HG02610 (cell line): ENCODE results near the gene MINDY4.

ENCODE experiments used
- ATAC-seq: cut with Tn5 transposase; IDR thresholded peaks from one replicate; pipeline ENCODE4 v1.9.1; 2021; ENCODE audit warnings: mild to moderate bottlenecking, moderate library complexity; ENCODE audit not compliant: unreplicated experiment

Gene MINDY4

GRCh38 chr7:30898411-30898810 is 127.2 kb downstream of the MINDY4 start:
- ATAC-seq = no peak

- ATAC-seq = no peak
These were observed 127.8 kb downstream of the MINDY4 start for GRCh38 chr7:30899066-30899465.

GRCh38 chr7:30899630-30900029 is 128.4 kb downstream of the MINDY4 start:
- no peak for ATAC-seq

DNA sequence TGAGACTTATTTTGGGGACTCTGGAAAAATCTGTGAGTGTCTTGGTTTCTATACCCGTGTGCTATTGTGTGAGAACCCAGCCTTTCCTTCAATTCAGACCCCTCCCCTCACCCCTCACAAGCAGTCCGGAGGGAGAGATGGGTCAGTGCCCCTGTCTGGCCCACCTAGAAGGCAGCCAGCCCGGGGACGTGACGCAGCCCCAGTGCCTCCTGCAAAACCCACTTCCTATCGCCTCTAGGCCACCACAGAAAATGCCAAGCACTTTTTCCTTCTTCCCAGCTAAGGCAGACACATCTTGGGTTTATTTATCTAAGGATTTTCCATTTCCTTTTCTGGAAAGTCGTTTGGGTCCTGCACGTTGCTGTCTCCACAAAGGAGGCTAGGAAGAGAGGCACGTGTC is 128.8 kb downstream of the MINDY4 start:
- no peak for ATAC-seq

DNA sequence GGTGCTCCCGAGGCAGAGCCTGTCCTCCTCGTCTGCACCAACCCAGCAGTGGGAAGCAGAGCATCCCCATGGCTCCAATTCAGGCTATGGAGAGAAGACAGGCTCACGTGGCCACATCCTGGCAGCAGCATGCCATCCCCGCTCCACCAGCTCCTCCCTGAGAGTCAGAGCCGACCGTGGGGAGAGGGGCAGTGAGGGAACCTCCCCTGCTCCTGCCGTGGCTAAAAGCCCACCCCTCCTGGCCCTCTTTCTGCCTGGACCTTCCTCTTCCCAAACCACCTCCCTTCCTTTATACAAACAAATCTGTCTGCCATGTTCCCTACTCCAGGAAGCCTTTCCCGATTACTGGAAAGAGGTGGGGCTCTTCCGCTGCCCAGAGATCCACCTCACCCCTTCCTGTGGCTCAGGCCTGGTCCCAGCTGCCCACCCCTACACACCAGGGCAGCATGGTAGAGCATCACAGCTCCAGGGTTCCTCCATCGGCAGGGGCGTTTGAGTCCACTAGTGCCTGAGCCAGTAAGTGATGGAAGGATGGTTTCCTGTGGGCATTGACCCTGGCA is 129.7 kb downstream of the MINDY4 start:
- no peak for ATAC-seq

GRCh38 chr7:30901856-30902255 is 130.6 kb downstream of the MINDY4 start:
- no peak for ATAC-seq

- ATAC-seq = no peak
These were observed 131.2 kb downstream of the MINDY4 start for GRCh38 chr7:30902466-30902865.

DNA sequence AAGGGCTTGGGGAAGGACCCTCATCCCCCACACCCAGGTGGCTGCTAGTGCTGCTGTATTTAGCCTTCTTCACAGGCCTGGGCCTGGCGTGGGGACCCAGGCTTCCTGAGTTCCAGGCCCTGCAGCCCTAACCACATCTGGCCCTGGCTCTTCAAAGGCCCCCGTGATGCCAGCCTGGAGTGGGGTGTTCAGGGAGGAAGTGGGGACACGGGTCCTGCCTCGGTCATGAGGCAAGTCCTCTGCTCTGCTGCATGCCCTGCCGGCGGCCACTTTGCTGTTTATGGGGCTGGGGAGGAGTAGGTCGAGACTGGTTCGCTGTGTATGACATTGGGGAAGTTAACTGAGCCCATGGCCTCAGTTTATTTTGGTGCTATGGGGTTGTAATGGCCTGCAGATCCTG is 131.9 kb downstream of the MINDY4 start:
- ATAC-seq = no peak

DNA sequence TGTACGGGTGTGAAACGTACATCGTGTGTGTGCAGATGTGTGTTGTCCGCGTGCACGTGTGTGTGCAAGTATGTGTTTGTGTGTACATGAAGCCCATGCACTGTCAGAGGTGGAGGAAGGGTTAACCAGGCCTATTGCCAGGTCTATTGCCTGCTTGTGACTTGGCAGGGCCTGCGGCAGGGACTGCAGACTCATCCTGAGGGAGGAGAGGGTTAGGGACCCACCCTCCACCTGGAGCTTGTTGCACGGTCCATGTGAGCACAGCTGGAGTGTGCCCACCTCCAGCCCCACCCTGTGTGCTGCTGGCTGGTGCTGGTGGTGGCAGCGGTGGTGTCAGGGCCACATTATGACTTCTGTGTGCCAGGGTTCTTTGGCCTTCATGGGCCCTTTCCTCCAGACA is 133.3 kb downstream of the MINDY4 start:
- ATAC-seq = no peak

DNA sequence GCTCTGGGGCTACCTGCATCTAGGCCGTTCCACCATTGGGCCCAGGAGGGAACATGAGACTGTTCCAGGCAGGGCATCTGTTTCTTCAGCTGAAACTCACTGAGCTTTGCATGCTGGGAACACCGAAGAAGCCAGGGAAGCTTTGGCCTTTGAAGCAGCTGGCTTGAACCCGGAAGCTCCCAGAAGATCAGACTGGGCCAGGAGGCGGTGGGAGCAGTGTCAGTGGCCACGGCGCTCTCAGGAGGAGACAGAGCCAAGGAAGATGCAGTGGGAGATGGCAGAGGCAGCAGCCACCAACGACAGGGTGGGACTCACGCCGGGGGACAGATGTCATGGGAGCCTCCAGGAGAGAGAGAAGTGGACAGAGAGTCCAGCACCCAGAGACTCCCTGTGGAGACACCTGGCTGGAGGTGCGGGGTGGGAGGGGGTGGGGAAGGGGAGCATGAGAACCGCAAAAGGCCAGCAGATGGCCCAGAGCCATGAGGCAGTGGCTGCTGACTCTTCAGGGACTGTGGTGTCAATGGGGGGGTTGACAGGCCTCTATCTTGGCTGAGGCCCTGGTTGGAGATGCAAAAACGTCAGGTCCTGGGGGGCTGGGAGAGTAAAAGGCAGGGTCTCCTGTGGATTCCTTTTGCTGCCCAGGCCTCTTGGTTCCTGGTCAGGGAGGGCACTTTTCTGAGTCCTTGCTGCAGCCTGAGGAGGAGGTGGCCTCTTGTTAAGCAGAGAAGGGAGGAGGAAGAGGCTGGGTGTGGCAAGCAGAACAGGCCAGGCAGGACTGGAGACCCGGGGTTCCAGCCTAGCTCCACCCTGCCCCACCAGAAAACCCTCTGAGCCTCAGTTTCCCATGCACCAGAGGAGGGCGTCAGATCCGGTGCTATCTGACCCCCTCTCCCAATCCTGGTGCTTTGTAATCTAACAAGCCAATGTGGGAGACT is 134.1 kb downstream of the MINDY4 start:
- no peak for ATAC-seq

DNA sequence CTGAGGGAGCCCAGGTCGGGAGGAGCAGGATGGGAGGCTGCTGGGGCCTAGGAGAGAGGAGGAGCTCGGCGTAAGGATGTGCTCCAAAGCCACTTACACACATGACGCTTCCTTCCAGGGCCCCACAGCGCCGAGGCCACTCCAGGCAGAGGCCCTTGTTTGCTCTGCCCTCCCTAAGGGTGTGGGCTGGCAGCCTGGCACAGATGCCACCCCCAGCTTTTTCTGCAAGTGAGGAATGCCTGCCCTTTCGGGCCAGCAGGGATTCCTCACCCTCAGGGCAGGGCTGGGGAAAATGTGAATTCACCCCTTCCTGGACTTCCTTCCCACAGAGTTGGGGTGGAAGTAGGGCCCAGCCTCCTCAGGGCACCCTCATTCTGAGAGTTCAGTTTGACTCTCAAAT is 134.8 kb downstream of the MINDY4 start:
- ATAC-seq = no peak

- ATAC-seq = no peak
These were observed 135.5 kb downstream of the MINDY4 start for GRCh38 chr7:30906515-30907240.

- no peak for ATAC-seq
These were observed 136.5 kb downstream of the MINDY4 start for GRCh38 chr7:30907527-30908267.

- no peak for ATAC-seq
These were observed 137.5 kb downstream of the MINDY4 start for GRCh38 chr7:30908681-30909080.

DNA sequence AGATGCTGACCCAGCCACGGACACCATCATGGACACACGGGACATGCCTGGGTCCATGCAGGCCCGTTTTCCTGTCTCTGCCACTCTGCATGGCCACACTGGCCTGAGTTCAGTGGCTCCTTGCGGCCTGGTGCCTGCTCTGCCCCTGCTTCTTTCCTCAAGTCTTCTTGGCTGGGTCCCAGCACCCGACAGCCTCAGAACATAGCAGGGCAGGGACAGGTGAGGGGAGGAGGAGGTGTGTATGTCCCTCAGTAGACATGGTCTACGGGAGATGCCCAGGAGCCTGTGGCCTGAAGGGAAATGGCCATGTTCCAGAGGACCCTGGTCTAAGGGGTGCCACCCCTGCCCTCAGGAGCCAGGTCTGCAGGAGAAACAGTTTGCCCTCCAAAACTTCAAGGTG is 138.2 kb downstream of the MINDY4 start:
- no peak for ATAC-seq

DNA sequence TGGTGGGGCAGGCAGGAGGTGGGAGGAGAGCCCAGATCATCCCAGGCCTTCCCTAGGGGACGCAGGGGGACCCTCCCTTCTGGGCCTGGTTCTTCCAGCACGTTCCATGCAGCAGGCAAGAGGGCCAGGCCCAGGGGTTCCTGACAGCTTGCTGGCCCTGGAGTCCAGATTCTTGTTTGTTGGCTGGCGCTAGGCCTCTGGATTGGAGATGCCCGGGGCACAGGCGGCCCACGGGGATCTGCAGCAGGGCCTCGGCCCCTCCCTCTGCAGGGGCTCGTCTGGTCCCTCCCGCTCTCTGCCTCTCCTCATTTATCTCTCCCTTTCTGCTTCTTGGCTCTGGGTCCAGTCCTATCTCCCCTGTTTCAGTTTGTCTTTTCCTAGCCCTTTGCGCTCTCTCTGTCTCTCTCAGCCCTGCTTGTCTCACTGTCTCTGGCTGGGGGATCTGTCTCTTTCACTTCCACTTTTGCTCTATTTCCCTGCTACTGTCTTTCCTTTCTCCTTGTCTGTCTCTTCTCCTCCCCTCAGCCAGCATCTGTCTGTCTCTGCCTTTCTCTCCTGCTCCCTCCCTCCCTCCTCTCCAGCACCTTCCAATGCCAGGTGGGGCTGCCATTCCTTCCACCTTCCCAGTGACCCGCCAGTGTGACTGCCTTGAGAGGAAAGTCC is 139.3 kb downstream of the MINDY4 start:
- no peak for ATAC-seq

GRCh38 chr7:30911133-30911532 is 139.9 kb downstream of the MINDY4 start:
- ATAC-seq = no peak

DNA sequence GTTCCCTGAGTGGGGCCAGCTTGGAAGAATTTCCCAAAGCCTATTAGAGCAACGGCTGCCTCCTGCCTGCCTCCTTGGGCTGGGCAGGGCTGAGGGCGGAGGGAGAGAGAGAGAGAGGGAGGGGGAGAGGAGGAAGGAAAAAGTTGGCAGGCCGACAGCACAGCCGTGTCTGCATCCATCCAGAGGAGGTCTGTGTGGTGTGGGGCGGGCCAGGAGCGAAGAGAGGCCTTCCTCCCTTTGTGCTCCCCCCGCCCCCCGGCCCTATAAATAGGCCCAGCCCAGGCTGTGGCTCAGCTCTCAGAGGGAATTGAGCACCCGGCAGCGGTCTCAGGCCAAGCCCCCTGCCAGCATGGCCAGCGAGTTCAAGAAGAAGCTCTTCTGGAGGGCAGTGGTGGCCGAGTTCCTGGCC is 140.3 kb downstream of the MINDY4 start, which contains the start of gene AQP1:
TSS of gene AQP1 (plus strand) at position 293 of the 409 bp plus-strand sequence. CDS start at position 350, 57 bp downstream.
- no peak for ATAC-seq

DNA sequence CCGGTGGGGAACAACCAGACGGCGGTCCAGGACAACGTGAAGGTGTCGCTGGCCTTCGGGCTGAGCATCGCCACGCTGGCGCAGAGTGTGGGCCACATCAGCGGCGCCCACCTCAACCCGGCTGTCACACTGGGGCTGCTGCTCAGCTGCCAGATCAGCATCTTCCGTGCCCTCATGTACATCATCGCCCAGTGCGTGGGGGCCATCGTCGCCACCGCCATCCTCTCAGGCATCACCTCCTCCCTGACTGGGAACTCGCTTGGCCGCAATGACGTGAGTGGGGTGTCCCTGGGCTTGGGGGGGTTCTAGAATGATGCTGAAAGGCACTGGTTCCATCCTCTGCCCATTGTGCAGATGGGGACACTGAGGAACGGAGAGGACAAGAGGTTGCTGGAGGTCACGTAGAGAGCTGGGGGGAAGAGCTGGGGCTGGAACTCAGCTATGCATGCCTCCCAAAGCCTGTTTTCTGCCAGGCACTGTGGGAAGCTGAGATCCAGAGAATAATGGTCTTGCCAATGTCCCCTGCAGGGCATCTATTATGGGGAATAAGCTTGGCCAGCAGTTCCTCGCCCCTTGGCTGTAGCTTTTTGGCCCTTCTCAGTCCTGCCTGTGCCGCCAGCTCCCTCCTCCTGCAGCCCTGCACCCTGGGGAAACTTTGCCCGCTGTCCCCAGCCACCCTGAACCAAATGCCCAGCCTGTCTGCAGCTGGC is 141.0 kb downstream of the MINDY4 start:
- no peak for ATAC-seq

GRCh38 chr7:30912731-30912985 is 141.4 kb downstream of the MINDY4 start:
- no peak for ATAC-seq
